KMS-11 (cell line): ENCODE measurements around the gene DVL1.
"Not testable (repeated sequence)": the region's sequence is repeated elsewhere in the genome, so short reads cannot be mapped to it uniquely, and the experiment has no call there.

Experiments used
- H2AFZ ChIP-seq: fragments of 200-600 bp; sonication (generic); 2 replicates; pipeline ENCODE4 v1.6.1; 2016; ENCODE audit warnings: antibody characterized with exemption, mixed run types, low read depth
- H3K27ac ChIP-seq: fragments of 200-600 bp; sonication (generic); 2 replicates; pipeline ENCODE4 v1.6.1; 2016; ENCODE audit warnings: mild to moderate bottlenecking, mixed run types
- H3K27me3 ChIP-seq: fragments of 200-600 bp; sonication (generic); 2 replicates; pipeline ENCODE4 v1.6.1; 2017; ENCODE audit warnings: mild to moderate bottlenecking, low read depth, mixed run types, moderate library complexity; ENCODE audit not compliant: insufficient read depth
- H3K36me3 ChIP-seq: fragments of 200-600 bp; sonication (generic); 2 replicates; pipeline ENCODE4 v1.6.1; 2017; ENCODE audit warnings: mild to moderate bottlenecking, mixed run types; ENCODE audit not compliant: insufficient read depth
- H3K4me1 ChIP-seq: fragments of 200-600 bp; sonication (generic); 2 replicates; pipeline ENCODE4 v1.6.1; 2016; ENCODE audit warnings: mild to moderate bottlenecking, low read depth, mixed run types; ENCODE audit not compliant: poor library complexity, severe bottlenecking
- H3K4me2 ChIP-seq: fragments of 200-600 bp; sonication (generic); 2 replicates; pipeline ENCODE4 v1.7.0; 2016; ENCODE audit warnings: mild to moderate bottlenecking, mixed run types
- H3K4me3 ChIP-seq: fragments of 200-600 bp; sonication (generic); IDR thresholded peaks from 2 replicates; pipeline ENCODE4 v1.6.1; 2017; ENCODE audit warnings: low read depth, low read length, mixed read lengths; ENCODE audit not compliant: insufficient read depth
- H3K79me2 ChIP-seq: fragments of 200-600 bp; sonication (generic); 2 replicates; pipeline ENCODE4 v1.6.1; 2016; ENCODE audit warnings: low read depth, mixed run types; ENCODE audit not compliant: insufficient read depth
- H3K9ac ChIP-seq: fragments of 200-600 bp; sonication (generic); 2 replicates; pipeline ENCODE4 v1.6.1; 2016; ENCODE audit warnings: mild to moderate bottlenecking, mixed run types
- H4K20me1 ChIP-seq: fragments of 200-600 bp; sonication (generic); 2 replicates; pipeline ENCODE4 v1.6.1; 2016; ENCODE audit warnings: mild to moderate bottlenecking, mixed run types; ENCODE audit not compliant: insufficient read depth
- CTCF ChIP-seq: fragments of 200-600 bp; sonication (generic); conservative IDR thresholded peaks from 2 replicates; pipeline ENCODE4 v1.6.1; 2017; ENCODE audit warnings: low read depth, mild to moderate bottlenecking, antibody characterized with exemption, low read length, moderate library complexity, mixed read lengths

Gene DVL1

GRCh38 chr1:1371746-1372711, 22.8 kb upstream of the DVL1 start:
- Histone ChIP-seq H3K79me2 (peaks cover 25% of the 10 kb centered on the region), H4K20me1 (no peaks in the 10 kb centered on the region), H3K4me3 (peak overlapping the region; percentile 54), H3K4me1 (peaks cover 42% of the 10 kb centered on the region), H3K27me3 (no peaks in the 10 kb centered on the region), H3K9ac (no peak overlapping the region), H2AFZ (no peak overlapping the region), H3K27ac (peak overlapping the region; percentile 33; the same call in 1 of the 2 replicates), H3K36me3 (no peaks in the 10 kb centered on the region), H3K4me2 (peak overlapping the region; percentile 99)
- TF ChIP-seq CTCF: peak; percentile 90

- Histone ChIP-seq H3K4me2 (peak overlapping the region; percentile 99), H3K27ac (peak overlapping the region; percentile 11; the same call in 1 of the 2 replicates)
These were observed 22.1 kb upstream of the DVL1 start for GRCh38 chr1:1371364-1371745.

GRCh38 chr1:1370771-1371300, 21.6 kb upstream of the DVL1 start:
- H3K27ac ChIP-seq: no peak overlapping the region
- H4K20me1 ChIP-seq: no peaks in the 10 kb centered on the region
- no peak overlapping the region for H3K4me3 ChIP-seq
- H3K36me3 ChIP-seq: no peaks in the 10 kb centered on the region
- peak overlapping the region; percentile 99 for H3K4me2 ChIP-seq
- no peak overlapping the region for H3K9ac ChIP-seq
- H2AFZ ChIP-seq: no peak overlapping the region
- TF ChIP-seq CTCF: no peak
- H3K27me3 ChIP-seq: no peaks in the 10 kb centered on the region
- peaks cover 42% of the 10 kb centered on the region for H3K4me1 ChIP-seq
- H3K79me2 ChIP-seq: peaks cover 25% of the 10 kb centered on the region

More at GRCh38 chr1:1371364-1371745, 22.1 kb upstream of the DVL1 start:
- no peak for TF ChIP-seq CTCF
- Histone ChIP-seq H3K9ac (no peak overlapping the region), H3K79me2 (peaks cover 25% of the 10 kb centered on the region), H3K4me3 (peak overlapping the region; percentile 54), H3K4me1 (peaks cover 42% of the 10 kb centered on the region), H3K27me3 (no peaks in the 10 kb centered on the region), H4K20me1 (no peaks in the 10 kb centered on the region), H3K36me3 (no peaks in the 10 kb centered on the region), H2AFZ (no peak overlapping the region)

GRCh38 chr1:1370094-1370493, 20.9 kb upstream of the DVL1 start:
- H3K9ac ChIP-seq, H3K27ac ChIP-seq, H3K4me3 ChIP-seq, H3K36me3 ChIP-seq, H3K4me2 ChIP-seq, H3K27me3 ChIP-seq, H4K20me1 ChIP-seq, H2AFZ ChIP-seq: not testable (repeated sequence)
- H3K4me1 ChIP-seq: peaks cover 42% of the 10 kb centered on the region
- peaks cover 25% of the 10 kb centered on the region for H3K79me2 ChIP-seq

GRCh38 chr1:1367315-1367714, 18.1 kb upstream of the DVL1 start:
- no peak overlapping the region for H3K27ac ChIP-seq
- no peak overlapping the region for H3K4me3 ChIP-seq
- no peaks in the 10 kb centered on the region for H3K36me3 ChIP-seq
- no peak overlapping the region for H3K4me2 ChIP-seq
- no peak overlapping the region for H3K9ac ChIP-seq
- no peak overlapping the region for H2AFZ ChIP-seq
- H4K20me1 ChIP-seq: no peaks in the 10 kb centered on the region
- no peaks in the 10 kb centered on the region; the same call in 1 of the 2 replicates for H3K79me2 ChIP-seq
- peaks cover 25% of the 10 kb centered on the region for H3K4me1 ChIP-seq
- no peak for TF ChIP-seq CTCF
- peaks cover under 1% of the 10 kb centered on the region; the same call in 1 of the 2 replicates for H3K27me3 ChIP-seq
